GM12865 (cell line): ENCODE results near the gene PNPLA7.

Experiments used
- DNase-seq: peaks from one replicate; pipeline ENCODE4 v3.0.0; 2010; ENCODE audit warnings: low read depth
- H3K4me3 ChIP-seq: 2 replicates; pipeline ENCODE4 v1.5.1; 2011; ENCODE audit warnings: mild to moderate bottlenecking, low read depth, low read length, control low read depth
- CTCF ChIP-seq: IDR thresholded peaks from 2 replicates; pipeline ENCODE4 v1.5.1; 2011; ENCODE audit warnings: low read length, control low read depth, low read depth, inconsistent platforms; ENCODE audit not compliant: insufficient read depth; ENCODE audit errors: missing control alignments

PNPLA7 gene

GRCh38 chr9:137490532-137491186 lies 59.5 kb downstream of the PNPLA7 start:
- no peak overlapping the region for H3K4me3 ChIP-seq
- DNase-seq, result no peak
- no peak for TF ChIP-seq CTCF

GRCh38 chr9:137488906-137489305 lies 61.3 kb downstream of the PNPLA7 start:
- no peak overlapping the region for H3K4me3 ChIP-seq
- DNase-seq, result no peak
- TF ChIP-seq CTCF, result no peak

GRCh38 chr9:137488327-137488653 lies 61.9 kb downstream of the PNPLA7 start:
- no peak overlapping the region for H3K4me3 ChIP-seq
- no peak for TF ChIP-seq CTCF
- no peak for DNase-seq

- no peak overlapping the region for H3K4me3 ChIP-seq
- DNase-seq, result no peak
- TF ChIP-seq CTCF, result no peak
These were observed 62.5 kb downstream of the PNPLA7 start for GRCh38 chr9:137487454-137488326.

GRCh38 chr9:137486545-137487453 lies 63.4 kb downstream of the PNPLA7 start:
- no peak overlapping the region for H3K4me3 ChIP-seq
- DNase-seq, result no peak
- no peak for TF ChIP-seq CTCF

- no peak overlapping the region for H3K4me3 ChIP-seq
- DNase-seq, result no peak
- TF ChIP-seq CTCF, result no peak
These were observed 64.1 kb downstream of the PNPLA7 start for GRCh38 chr9:137486141-137486490.
